ENCODE data around the gene PARD3B.

Gene PARD3B

DNA sequence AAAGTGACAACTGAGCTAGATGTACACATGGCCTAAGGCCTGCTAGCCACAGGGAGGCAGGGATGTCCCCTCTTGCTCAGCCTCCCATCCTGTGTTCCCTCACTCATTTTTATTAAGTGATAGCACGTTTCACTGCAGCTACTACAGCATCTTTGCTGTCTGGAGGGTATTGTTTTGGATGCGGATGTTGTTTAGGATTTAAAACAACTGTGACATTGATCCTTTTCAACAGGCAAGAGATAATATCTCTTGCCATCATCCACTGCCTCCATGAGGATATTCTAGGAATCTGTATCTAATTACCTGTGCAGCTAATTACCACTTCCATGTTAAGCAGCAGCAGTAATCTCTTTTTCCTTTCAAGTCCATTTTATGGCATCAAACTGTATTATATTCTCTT is 345.4 kb downstream of the PARD3B start:
- H3K27me3 ChIP-seq (ENCODE audit: insufficient read depth, poor library complexity, severe bottlenecking), result no peaks in the 10 kb centered on the region
- no peak for DNase-seq (ENCODE audit: low read depth in 1 of 2, low spot score in 1 of 2)
- no peak overlapping the region for H3K27ac ChIP-seq (replicated peaks)
- no peak for TF ChIP-seq GABPA (IDR thresholded peaks at IDR 0.05; ENCODE audit: low read depth)
- TF ChIP-seq, protein P1, sequence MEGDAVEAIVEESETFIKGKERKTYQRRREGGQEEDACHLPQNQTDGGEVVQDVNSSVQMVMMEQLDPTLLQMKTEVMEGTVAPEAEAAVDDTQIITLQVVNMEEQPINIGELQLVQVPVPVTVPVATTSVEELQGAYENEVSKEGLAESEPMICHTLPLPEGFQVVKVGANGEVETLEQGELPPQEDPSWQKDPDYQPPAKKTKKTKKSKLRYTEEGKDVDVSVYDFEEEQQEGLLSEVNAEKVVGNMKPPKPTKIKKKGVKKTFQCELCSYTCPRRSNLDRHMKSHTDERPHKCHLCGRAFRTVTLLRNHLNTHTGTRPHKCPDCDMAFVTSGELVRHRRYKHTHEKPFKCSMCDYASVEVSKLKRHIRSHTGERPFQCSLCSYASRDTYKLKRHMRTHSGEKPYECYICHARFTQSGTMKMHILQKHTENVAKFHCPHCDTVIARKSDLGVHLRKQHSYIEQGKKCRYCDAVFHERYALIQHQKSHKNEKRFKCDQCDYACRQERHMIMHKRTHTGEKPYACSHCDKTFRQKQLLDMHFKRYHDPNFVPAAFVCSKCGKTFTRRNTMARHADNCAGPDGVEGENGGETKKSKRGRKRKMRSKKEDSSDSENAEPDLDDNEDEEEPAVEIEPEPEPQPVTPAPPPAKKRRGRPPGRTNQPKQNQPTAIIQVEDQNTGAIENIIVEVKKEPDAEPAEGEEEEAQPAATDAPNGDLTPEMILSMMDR (IDR thresholded peaks at IDR 0.05; ENCODE audit: insufficient read depth, low read length), result no peak
- TF ChIP-seq SPI1 (IDR thresholded peaks at IDR 0.05; ENCODE audit: borderline replicate concordance, low read depth), result no peak
- TF ChIP-seq, protein P2, sequence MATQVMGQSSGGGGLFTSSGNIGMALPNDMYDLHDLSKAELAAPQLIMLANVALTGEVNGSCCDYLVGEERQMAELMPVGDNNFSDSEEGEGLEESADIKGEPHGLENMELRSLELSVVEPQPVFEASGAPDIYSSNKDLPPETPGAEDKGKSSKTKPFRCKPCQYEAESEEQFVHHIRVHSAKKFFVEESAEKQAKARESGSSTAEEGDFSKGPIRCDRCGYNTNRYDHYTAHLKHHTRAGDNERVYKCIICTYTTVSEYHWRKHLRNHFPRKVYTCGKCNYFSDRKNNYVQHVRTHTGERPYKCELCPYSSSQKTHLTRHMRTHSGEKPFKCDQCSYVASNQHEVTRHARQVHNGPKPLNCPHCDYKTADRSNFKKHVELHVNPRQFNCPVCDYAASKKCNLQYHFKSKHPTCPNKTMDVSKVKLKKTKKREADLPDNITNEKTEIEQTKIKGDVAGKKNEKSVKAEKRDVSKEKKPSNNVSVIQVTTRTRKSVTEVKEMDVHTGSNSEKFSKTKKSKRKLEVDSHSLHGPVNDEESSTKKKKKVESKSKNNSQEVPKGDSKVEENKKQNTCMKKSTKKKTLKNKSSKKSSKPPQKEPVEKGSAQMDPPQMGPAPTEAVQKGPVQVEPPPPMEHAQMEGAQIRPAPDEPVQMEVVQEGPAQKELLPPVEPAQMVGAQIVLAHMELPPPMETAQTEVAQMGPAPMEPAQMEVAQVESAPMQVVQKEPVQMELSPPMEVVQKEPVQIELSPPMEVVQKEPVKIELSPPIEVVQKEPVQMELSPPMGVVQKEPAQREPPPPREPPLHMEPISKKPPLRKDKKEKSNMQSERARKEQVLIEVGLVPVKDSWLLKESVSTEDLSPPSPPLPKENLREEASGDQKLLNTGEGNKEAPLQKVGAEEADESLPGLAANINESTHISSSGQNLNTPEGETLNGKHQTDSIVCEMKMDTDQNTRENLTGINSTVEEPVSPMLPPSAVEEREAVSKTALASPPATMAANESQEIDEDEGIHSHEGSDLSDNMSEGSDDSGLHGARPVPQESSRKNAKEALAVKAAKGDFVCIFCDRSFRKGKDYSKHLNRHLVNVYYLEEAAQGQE (IDR thresholded peaks at IDR 0.05; ENCODE audit: insufficient replicate concordance, low read depth), result no peak
- TF ChIP-seq POLR2AphosphoS5 (IDR thresholded peaks at IDR 0.05; ENCODE audit: low read depth), result no peak
- no peak overlapping the region for H3K4me3 ChIP-seq (replicated peaks; ENCODE audit: insufficient read depth, low read length)

DNA sequence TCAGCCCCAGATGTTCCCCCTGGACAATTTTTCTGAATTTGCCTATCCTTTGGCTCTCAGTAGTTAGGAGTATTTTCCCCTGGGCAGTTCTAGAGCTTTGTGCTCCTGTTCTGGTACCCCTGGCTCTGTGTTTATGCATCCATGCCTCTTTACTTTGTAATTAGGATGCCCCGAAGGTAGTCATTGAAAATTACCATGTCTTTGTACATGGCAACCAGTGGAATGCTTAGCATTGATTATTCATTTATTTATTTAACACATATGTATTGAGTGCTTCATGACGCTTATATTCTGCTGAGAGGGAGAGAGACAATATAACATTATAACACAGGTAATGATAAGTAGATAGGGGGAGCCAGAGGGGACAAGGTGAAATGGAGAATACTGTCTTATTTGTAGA is 346.5 kb downstream of the PARD3B start:
- DNase-seq (ENCODE audit: low read depth in 1 of 2, low spot score in 1 of 2), result no peak
- no peaks in the 10 kb centered on the region for H3K27me3 ChIP-seq (ENCODE audit: insufficient read depth, poor library complexity, severe bottlenecking)
- H3K27ac ChIP-seq (replicated peaks), result no peak overlapping the region
- H3K4me3 ChIP-seq (replicated peaks; ENCODE audit: insufficient read depth, low read length), result no peak overlapping the region
- TF ChIP-seq, protein P1 (IDR thresholded peaks at IDR 0.05; ENCODE audit: insufficient read depth, low read length), result no peak
- TF ChIP-seq, protein P2 (IDR thresholded peaks at IDR 0.05; ENCODE audit: insufficient replicate concordance, low read depth), result no peak
- no peak for TF ChIP-seq SPI1 (IDR thresholded peaks at IDR 0.05; ENCODE audit: borderline replicate concordance, low read depth)
- no peak for TF ChIP-seq POLR2AphosphoS5 (IDR thresholded peaks at IDR 0.05; ENCODE audit: low read depth)
- TF ChIP-seq GABPA (IDR thresholded peaks at IDR 0.05; ENCODE audit: low read depth), result no peak

DNA sequence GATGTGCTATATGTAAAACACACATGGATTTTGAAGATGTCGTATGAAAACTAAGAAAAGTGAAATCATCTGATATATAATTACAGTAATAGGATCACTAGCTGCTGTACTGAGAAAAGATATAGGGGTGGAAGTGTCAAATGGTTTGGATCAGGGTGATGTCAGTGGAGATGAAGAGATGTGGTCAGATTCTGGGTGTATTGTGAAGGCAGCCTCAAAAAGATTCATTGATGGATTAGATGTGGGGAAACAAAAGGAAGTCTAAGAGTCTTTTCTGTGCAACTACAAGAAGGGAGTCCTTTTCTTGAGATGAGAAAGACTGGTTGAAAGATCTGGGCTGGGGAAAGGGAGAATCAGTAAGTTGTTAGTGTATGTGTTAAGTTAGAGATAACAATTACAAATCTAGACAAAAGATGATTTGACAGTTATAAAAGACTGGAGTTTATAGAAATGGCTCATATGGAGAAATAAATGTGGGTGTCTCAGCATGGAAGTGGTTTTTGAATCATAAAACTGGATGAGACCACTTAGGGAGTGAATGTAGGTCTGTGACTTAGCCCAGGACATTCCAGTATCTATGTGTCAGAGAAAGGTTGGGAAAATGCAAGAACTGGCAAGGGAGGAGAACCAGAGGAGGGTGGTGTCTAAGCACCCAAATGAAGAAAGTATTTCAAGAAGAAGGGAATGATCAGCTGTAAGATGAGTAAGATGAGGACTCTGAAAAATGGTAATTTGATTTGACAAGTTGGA is 347.4 kb downstream of the PARD3B start:
- H3K27me3 ChIP-seq (ENCODE audit: insufficient read depth, poor library complexity, severe bottlenecking), result no peaks in the 10 kb centered on the region
- no peak overlapping the region for H3K27ac ChIP-seq (replicated peaks)
- no peak overlapping the region for H3K4me3 ChIP-seq (replicated peaks; ENCODE audit: insufficient read depth, low read length)
- TF ChIP-seq, protein P1 (IDR thresholded peaks at IDR 0.05; ENCODE audit: insufficient read depth, low read length), result no peak
- TF ChIP-seq, protein P2 (IDR thresholded peaks at IDR 0.05; ENCODE audit: insufficient replicate concordance, low read depth), result no peak
- no peak for TF ChIP-seq POLR2AphosphoS5 (IDR thresholded peaks at IDR 0.05; ENCODE audit: low read depth)
- TF ChIP-seq SPI1 (IDR thresholded peaks at IDR 0.05; ENCODE audit: borderline replicate concordance, low read depth), result no peak
- no peak for TF ChIP-seq GABPA (IDR thresholded peaks at IDR 0.05; ENCODE audit: low read depth)
- DNase-seq (ENCODE audit: low read depth in 1 of 2, low spot score in 1 of 2), result no peak
